Astrocyte (in vitro differentiated cells and primary cell): ENCODE measurements around the gene TBX2. TPM values are rescaled to one million over a fixed set of nuclear protein-coding genes. Genes with fewer than 3 reads are reported as not detected.
A peak's percentile ranks its signal among the peaks of the same experiment; 100 is the strongest.

Experiments
- DNase-seq: peaks from one replicate; pipeline ENCODE4 v3.0.0-alpha.2; 2010; ENCODE audit warnings: low read depth
- FAIRE-seq: peaks from 2 replicates; lab custom pipeline; 2011; peaks lifted over from hg19 to GRCh38; lab: Jason Lieb, UNC
- H2AFZ ChIP-seq: 2 replicates; pipeline ENCODE4 v1.6.0; 2012; ENCODE audit warnings: low read depth, low read length, inconsistent platforms
- H3K27ac ChIP-seq: 2 replicates; pipeline ENCODE4 v1.5.1; 2011; ENCODE audit warnings: low read depth, low read length, inconsistent platforms
- H3K27me3 ChIP-seq: 2 replicates; pipeline ENCODE4 v1.6.0; 2011; ENCODE audit warnings: low read length, inconsistent platforms; ENCODE audit not compliant: insufficient read depth
- H3K36me3 ChIP-seq: 2 replicates; pipeline ENCODE4 v1.5.1; 2011; ENCODE audit warnings: low read length, inconsistent platforms; ENCODE audit not compliant: insufficient read depth
- H3K4me1 ChIP-seq: 2 replicates; pipeline ENCODE4 v1.5.1; 2011; ENCODE audit warnings: low read length, inconsistent platforms; ENCODE audit not compliant: insufficient read depth
- H3K4me2 ChIP-seq: 2 replicates; pipeline ENCODE4 v1.6.0; 2012; ENCODE audit warnings: low read length, inconsistent platforms
- H3K4me3 ChIP-seq: 2 replicates; pipeline ENCODE4 v1.5.1; 2011; ENCODE audit warnings: low read depth, mild to moderate bottlenecking, low read length, inconsistent platforms; ENCODE audit not compliant: insufficient read depth
- H3K79me2 ChIP-seq: 2 replicates; pipeline ENCODE4 v1.6.0; 2012; ENCODE audit warnings: mild to moderate bottlenecking, low read length, inconsistent platforms; ENCODE audit not compliant: insufficient read depth
- H3K9ac ChIP-seq: 2 replicates; pipeline ENCODE4 v1.6.0; 2012; ENCODE audit warnings: mild to moderate bottlenecking, low read length, inconsistent platforms
- H3K9me3 ChIP-seq: 2 replicates; pipeline ENCODE4 v1.5.1; 2012; ENCODE audit warnings: low read depth, mild to moderate bottlenecking, low read length, inconsistent platforms; ENCODE audit not compliant: insufficient read depth
- H4K20me1 ChIP-seq: 2 replicates; pipeline ENCODE4 v1.6.0; 2012; ENCODE audit warnings: low read length, inconsistent platforms; ENCODE audit not compliant: insufficient read depth
- H3K27ac Mint-ChIP-seq: one replicate; pipeline ENCODE4 v1.8.0; 2021; ENCODE audit warnings: mild to moderate bottlenecking, mixed read lengths; ENCODE audit not compliant: unreplicated experiment
- H3K27me3 Mint-ChIP-seq: one replicate; pipeline ENCODE4 v1.8.0; 2021; ENCODE audit warnings: low read depth, mixed read lengths; ENCODE audit not compliant: unreplicated experiment
- H3K36me3 Mint-ChIP-seq: one replicate; pipeline ENCODE4 v1.8.0; 2021; ENCODE audit warnings: low read depth, mixed read lengths; ENCODE audit not compliant: unreplicated experiment
- H3K4me1 Mint-ChIP-seq: one replicate; pipeline ENCODE4 v1.8.0; 2021; ENCODE audit warnings: low read depth, mixed read lengths; ENCODE audit not compliant: unreplicated experiment
- H3K4me3 Mint-ChIP-seq: one replicate; pipeline ENCODE4 v1.8.0; 2021; ENCODE audit warnings: mild to moderate bottlenecking, moderate library complexity, mixed read lengths; ENCODE audit not compliant: unreplicated experiment
- H3K9me3 Mint-ChIP-seq: one replicate; pipeline ENCODE4 v1.8.0; 2021; ENCODE audit warnings: mild to moderate bottlenecking, mixed read lengths; ENCODE audit not compliant: unreplicated experiment
- EZH2 ChIP-seq: IDR thresholded peaks from 2 replicates; pipeline ENCODE4 v1.6.1; 2012; ENCODE audit warnings: mild to moderate bottlenecking, low read length, inconsistent platforms; ENCODE audit not compliant: insufficient read depth
- total RNA-seq: library from RNA; stranded (reverse); gene quantifications from 2 replicates; pipeline ENCODE4 v1.2.1, GENCODE V29; 2021
- TF ChIP-seq, protein P1 (sequence below): IDR thresholded peaks from 2 replicates; pipeline ENCODE4 v1.5.1; 2011; ENCODE audit warnings: low read depth, mild to moderate bottlenecking, inconsistent platforms, low read length, moderate library complexity; ENCODE audit not compliant: insufficient read depth

Gene TBX2
- total RNA-seq, 1 donor from 2014 or later: 0.50 TPM

DNA sequence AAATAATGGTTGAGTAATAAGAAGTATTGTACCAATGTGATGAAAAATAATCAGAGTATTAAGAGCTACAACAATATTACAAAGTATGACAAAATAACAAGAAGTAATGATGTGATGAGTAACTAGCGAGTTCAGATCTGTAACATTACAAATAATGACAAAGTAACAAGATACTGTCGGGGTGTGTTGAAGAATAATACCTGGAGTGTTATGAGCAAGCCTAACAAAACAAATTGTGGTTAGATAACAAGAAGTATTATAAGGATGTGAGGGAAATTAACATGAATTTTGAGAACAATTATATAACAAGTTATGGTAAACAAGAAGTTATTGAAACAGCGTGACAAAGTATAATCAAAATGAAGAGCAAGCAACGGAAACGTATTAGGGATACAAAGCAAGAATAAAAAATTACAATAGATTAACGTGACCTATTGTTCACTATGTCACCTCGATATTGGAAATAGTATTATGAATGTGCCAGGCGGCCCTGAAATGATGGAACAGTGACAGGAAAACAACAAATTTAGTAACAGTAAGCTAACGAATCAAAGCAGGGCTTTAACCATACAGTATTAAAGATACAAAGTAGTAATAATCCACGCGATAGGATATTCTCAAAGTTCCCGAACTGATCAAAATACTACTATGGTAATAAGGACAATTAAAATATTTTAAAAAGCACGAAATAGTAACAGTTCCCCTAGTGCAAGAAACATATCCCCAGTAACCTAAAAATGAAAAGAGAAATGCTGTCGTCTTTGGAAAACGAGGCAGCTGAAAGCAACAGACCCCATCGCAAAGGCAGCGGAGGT is 54.1 kb downstream of the TBX2 start:
- Histone ChIP-seq H3K36me3 (no peaks in the 10 kb centered on the region), H3K27me3 (peaks cover 91% of the 10 kb centered on the region), H3K9ac (no peak overlapping the region), H3K4me3 (no peak overlapping the region), H3K79me2 (no peaks in the 10 kb centered on the region), H4K20me1 (peaks cover 4% of the 10 kb centered on the region), H3K4me1 (peaks cover 4% of the 10 kb centered on the region), H3K9me3 (no peaks in the 10 kb centered on the region), H3K4me2 (peak overlapping the region; percentile 3), H2AFZ (no peak overlapping the region), H3K27ac (no peak overlapping the region)
- peak overlapping the region; percentile 48 for H3K27ac Mint-ChIP-seq
- peaks cover 1% of the 10 kb centered on the region for H3K4me1 Mint-ChIP-seq
- H3K36me3 Mint-ChIP-seq: no peaks in the 10 kb centered on the region
- FAIRE-seq: no peak
- H3K4me3 Mint-ChIP-seq: no peak overlapping the region
- peaks cover 22% of the 10 kb centered on the region for H3K9me3 Mint-ChIP-seq
- H3K27me3 Mint-ChIP-seq: peaks cover 73% of the 10 kb centered on the region
- TF ChIP-seq, protein P1, sequence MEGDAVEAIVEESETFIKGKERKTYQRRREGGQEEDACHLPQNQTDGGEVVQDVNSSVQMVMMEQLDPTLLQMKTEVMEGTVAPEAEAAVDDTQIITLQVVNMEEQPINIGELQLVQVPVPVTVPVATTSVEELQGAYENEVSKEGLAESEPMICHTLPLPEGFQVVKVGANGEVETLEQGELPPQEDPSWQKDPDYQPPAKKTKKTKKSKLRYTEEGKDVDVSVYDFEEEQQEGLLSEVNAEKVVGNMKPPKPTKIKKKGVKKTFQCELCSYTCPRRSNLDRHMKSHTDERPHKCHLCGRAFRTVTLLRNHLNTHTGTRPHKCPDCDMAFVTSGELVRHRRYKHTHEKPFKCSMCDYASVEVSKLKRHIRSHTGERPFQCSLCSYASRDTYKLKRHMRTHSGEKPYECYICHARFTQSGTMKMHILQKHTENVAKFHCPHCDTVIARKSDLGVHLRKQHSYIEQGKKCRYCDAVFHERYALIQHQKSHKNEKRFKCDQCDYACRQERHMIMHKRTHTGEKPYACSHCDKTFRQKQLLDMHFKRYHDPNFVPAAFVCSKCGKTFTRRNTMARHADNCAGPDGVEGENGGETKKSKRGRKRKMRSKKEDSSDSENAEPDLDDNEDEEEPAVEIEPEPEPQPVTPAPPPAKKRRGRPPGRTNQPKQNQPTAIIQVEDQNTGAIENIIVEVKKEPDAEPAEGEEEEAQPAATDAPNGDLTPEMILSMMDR: no peak
- TF ChIP-seq EZH2: no peak
- DNase-seq: peak; percentile 8

DNA sequence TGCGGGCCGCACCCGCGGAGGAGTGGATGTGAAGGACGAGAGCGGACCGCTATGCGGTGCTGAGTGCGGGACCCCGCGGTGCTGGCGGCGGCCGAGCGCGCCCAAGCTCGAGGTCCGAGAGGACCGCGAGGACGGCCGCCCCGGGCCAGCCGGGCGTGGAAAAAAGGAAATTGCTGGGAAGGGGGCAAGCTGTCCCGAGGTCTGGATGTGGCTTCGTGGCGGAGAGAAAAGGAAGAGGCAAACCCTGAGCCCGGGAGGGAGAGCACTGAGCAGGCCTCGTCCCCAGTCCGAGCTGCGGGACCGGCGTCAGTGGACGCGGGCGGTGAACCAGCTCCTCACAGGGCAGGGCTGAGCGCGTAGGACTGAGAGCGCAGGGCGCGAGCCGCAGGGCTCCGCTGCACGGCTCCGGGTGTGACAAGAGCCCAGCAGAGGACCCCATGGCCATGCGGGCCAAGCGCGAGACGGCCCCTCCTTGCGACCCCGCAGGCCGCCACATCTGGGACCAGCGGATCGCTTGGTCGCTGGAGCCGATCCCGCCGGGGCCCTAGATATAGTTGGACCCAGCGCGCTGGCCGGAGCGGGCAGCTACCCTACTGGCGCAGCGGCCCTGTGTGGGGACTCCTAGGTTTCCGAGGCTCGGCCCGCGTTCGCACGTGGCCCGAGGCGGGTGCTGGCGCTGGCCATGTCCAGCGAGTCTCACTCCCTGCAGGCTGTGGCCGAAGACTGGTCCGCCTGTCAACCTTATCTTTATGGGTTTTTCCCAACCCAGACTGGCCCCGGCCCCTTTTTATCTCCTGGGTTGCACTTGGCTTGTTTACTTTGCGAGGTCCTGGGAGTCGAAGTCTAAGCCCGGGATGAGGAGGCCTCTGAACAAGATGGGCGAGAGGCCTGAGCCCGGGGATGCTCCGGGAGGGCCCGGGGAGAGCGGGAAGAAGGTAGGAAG is 55.0 kb downstream of the TBX2 start:
- no peaks in the 10 kb centered on the region for H3K36me3 Mint-ChIP-seq
- Histone ChIP-seq H4K20me1 (peaks cover 4% of the 10 kb centered on the region), H3K4me2 (peak overlapping the region; percentile 3), H3K36me3 (no peaks in the 10 kb centered on the region), H3K27ac (no peak overlapping the region), H3K4me3 (no peak overlapping the region), H3K9ac (no peak overlapping the region), H2AFZ (peak overlapping the region; percentile 50), H3K4me1 (peaks cover 4% of the 10 kb centered on the region), H3K27me3 (peaks cover 98% of the 10 kb centered on the region), H3K79me2 (no peaks in the 10 kb centered on the region), H3K9me3 (no peaks in the 10 kb centered on the region)
- DNase-seq (no peak), FAIRE-seq (no peak)
- H3K4me1 Mint-ChIP-seq: peaks cover 1% of the 10 kb centered on the region
- peak overlapping the region; percentile 48 for H3K27ac Mint-ChIP-seq
- H3K4me3 Mint-ChIP-seq: no peak overlapping the region
- peak; percentile 97 for TF ChIP-seq EZH2
- TF ChIP-seq, protein P1: no peak
- H3K9me3 Mint-ChIP-seq: peaks cover 30% of the 10 kb centered on the region
- peaks cover 74% of the 10 kb centered on the region for H3K27me3 Mint-ChIP-seq
